ENCODE measurements around the gene FAM53A. TPM values are rescaled to one million over a fixed set of nuclear protein-coding genes. Genes with fewer than 3 reads are reported as not detected.

FAM53A gene
- total RNA-seq, 2 donors from 2014 or later = 0.66 to 2.3 TPM

GRCh38 chr4:1622238-1622637, 61.9 kb downstream of the FAM53A start:
- DNase-seq (no peak), ATAC-seq (no peak)
- H3K4me1 ChIP-seq = no peaks in the 10 kb centered on the region
- no peak overlapping the region for H3K27ac ChIP-seq
- TF ChIP-seq, protein P1, sequence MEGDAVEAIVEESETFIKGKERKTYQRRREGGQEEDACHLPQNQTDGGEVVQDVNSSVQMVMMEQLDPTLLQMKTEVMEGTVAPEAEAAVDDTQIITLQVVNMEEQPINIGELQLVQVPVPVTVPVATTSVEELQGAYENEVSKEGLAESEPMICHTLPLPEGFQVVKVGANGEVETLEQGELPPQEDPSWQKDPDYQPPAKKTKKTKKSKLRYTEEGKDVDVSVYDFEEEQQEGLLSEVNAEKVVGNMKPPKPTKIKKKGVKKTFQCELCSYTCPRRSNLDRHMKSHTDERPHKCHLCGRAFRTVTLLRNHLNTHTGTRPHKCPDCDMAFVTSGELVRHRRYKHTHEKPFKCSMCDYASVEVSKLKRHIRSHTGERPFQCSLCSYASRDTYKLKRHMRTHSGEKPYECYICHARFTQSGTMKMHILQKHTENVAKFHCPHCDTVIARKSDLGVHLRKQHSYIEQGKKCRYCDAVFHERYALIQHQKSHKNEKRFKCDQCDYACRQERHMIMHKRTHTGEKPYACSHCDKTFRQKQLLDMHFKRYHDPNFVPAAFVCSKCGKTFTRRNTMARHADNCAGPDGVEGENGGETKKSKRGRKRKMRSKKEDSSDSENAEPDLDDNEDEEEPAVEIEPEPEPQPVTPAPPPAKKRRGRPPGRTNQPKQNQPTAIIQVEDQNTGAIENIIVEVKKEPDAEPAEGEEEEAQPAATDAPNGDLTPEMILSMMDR (IDR thresholded peaks at IDR 0.05) = no peak
- H3K9me3 ChIP-seq = peaks cover 0 to 5% (median 0%) of the 10 kb centered on the region in 3 donors
- H3K4me3 ChIP-seq = no peak overlapping the region
- WGBS, 2 donors = 60 to 79% methylated on average over 3 to 10 of the region's 11 CpGs
- intact Hi-C loops (cut with DNase I) = loop anchor here (10.0 kb wide), 1 partner anchor 267 kb away; no protein-coding TSS in a partner anchor
- H3K27me3 ChIP-seq = no peaks in the 10 kb centered on the region
- no peaks in the 10 kb centered on the region for H3K36me3 ChIP-seq (replicated peaks in 1 of 2; ENCODE audit: insufficient read depth in 1 of 2, low read depth in 2 of 2)

DNA sequence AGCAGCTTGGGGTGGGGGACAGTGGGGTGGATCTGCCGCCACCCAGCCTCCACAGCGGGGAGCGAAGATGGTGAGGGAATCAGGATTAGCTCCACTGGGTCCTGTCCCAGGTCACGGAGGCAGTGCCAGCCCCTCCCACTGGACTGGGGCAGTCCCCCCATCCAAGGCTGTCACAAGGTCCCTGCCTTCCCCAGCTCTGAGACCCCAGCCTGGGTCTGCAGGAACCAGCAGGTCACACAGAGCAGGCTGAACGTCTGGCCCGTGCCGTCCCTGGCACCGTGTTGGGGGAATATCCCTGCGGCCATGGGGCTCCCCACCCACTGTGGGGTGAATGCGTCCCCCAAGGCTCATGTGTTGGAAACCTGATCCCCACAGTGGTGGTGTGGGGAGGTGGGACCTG, 62.6 kb downstream of the FAM53A start:
- intact Hi-C loops (cut with DNase I) = loop anchor here (10.0 kb wide), 1 partner anchor 267 kb away; no protein-coding TSS in a partner anchor
- 77 to 94% methylated on average over 3 to 6 of the region's 10 CpGs for WGBS, 2 donors
- no peak overlapping the region for H3K4me3 ChIP-seq
- ATAC-seq = no peak
- no peaks in the 10 kb centered on the region for H3K36me3 ChIP-seq (replicated peaks in 1 of 2; ENCODE audit: insufficient read depth in 1 of 2, low read depth in 2 of 2)
- DNase-seq = no peak
- no peak overlapping the region for H3K27ac ChIP-seq
- H3K9me3 ChIP-seq = peaks cover 0 to 5% (median 0%) of the 10 kb centered on the region in 3 donors
- no peaks in the 10 kb centered on the region for H3K4me1 ChIP-seq
- no peaks in the 10 kb centered on the region for H3K27me3 ChIP-seq
- TF ChIP-seq, protein P1 (IDR thresholded peaks at IDR 0.05) = no peak

- Histone ChIP-seq H3K27me3 (no peaks in the 10 kb centered on the region), H3K36me3 (replicated peaks in 1 of 2; ENCODE audit: insufficient read depth in 1 of 2, low read depth in 2 of 2) (no peaks in the 10 kb centered on the region), H3K4me3 (no peak overlapping the region), H3K27ac (no peak overlapping the region), H3K4me1 (no peaks in the 10 kb centered on the region), H3K9me3 (peaks cover 0 to 5% (median 0%) of the 10 kb centered on the region in 3 donors)
- 89 to 94% methylated on average over 9 to 25 of the region's 25 CpGs for WGBS, 2 donors
- ATAC-seq = no peak
- TF ChIP-seq POLR2A (IDR thresholded peaks at IDR 0.05) = no peak
- TF ChIP-seq, protein P1 (IDR thresholded peaks at IDR 0.05) = no peak
- intact Hi-C loops (cut with DNase I) = no loop called here
- DNase-seq = no peak
Observed at GRCh38 chr4:1619151-1619672, 64.9 kb downstream of the FAM53A start.

- no peak overlapping the region for H3K27ac ChIP-seq
- H3K27me3 ChIP-seq = no peaks in the 10 kb centered on the region
- intact Hi-C loops (cut with DNase I) = no loop called here
- ATAC-seq (no peak), DNase-seq (no peak)
- H3K4me3 ChIP-seq = no peak overlapping the region
- TF ChIP-seq POLR2A (IDR thresholded peaks at IDR 0.05) = no peak
- TF ChIP-seq, protein P1 (IDR thresholded peaks at IDR 0.05) = no peak
- no peaks in the 10 kb centered on the region for H3K4me1 ChIP-seq
- H3K9me3 ChIP-seq = peaks cover 0 to 5% (median 0%) of the 10 kb centered on the region in 3 donors
- H3K36me3 ChIP-seq (replicated peaks in 1 of 2; ENCODE audit: insufficient read depth in 1 of 2, low read depth in 2 of 2) = no peaks in the 10 kb centered on the region
- 86% methylated on average over 2 to 12 of the region's 12 CpGs for whole genome bisulfite sequencing, 2 donors
Observed at GRCh38 chr4:1618438-1618837, 65.7 kb downstream of the FAM53A start.

- 53 to 71% methylated on average over 6 of the region's 6 CpGs for WGBS, 2 donors
- TF ChIP-seq, protein P1 (IDR thresholded peaks at IDR 0.05) = no peak
- no peak for TF ChIP-seq POLR2A (IDR thresholded peaks at IDR 0.05)
- Histone ChIP-seq H3K36me3 (replicated peaks in 1 of 2; ENCODE audit: insufficient read depth in 1 of 2, low read depth in 2 of 2) (no peaks in the 10 kb centered on the region), H3K4me1 (no peaks in the 10 kb centered on the region), H3K27ac (no peak overlapping the region), H3K27me3 (no peaks in the 10 kb centered on the region), H3K9me3 (peaks cover 0 to 5% (median 0%) of the 10 kb centered on the region in 3 donors), H3K4me3 (no peak overlapping the region)
- ATAC-seq (no peak), DNase-seq (no peak)
- intact Hi-C loops (cut with DNase I) = no loop called here
Observed at GRCh38 chr4:1616557-1616930, 67.6 kb downstream of the FAM53A start.
